ENCODE results near the gene CAMK2G.
A peak's percentile ranks its signal among the peaks of the same experiment; 100 is the strongest.

The CAMK2G gene

DNA sequence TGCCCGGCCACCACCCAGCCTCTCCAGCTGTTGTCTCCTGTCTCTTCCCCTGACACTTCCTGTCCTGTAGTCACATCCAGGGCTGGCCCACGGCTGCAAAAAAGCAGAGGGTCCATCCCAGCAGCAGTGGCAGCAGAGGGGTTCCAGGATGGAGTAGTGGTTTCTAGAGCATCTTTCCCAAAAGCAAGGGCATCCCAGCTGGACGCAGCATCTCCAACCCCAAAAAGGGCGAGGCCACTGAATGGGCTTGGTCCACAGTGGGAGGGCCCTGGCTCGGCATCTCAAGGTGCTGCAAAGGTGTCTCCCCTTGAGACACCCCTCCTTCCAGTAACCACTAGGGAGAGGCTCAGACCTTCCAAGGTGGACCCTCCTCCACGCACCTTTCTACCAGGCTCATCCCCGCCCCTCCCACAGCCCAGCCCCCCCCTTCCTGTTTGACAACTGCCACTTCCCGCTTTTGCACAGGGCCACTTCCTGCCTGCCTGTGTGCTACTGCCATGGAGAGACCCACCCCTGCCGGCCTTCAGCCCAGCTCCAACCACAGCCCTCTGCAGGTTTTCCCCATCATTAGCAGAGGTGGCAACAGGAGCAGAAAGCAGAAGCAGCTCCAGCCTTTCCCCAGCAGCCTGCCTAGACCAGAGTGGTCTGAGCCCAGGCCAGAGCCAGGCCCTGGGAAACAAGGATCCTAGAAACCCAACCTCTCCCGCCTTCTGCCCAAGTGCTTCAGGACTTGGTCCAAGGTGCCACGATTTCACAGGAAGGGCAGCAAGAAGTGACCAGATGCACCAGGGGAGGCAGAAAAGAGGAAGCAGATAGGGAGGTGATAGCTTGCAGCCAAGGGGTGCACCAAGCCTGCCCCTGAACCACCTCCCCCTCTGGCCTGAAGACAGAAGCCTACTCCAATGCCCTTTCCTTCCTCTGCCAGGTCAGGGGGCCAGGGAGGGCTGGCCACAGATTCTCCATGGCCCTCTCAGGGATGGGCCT, 8.6 kb downstream of the CAMK2G start:
- no peak overlapping the region for H2AFZ ChIP-seq (ENCODE audit: low read depth, low read length, severe bottlenecking)
- no peaks in the 10 kb centered on the region for H3K9me2 ChIP-seq (replicated peaks; ENCODE audit: insufficient read depth, low read length)
- peaks cover 9% of the 10 kb centered on the region for H3F3A ChIP-seq (ENCODE audit: insufficient read depth)
- H3K36me3 ChIP-seq (ENCODE audit: low read length) = no peaks in the 10 kb centered on the region
- no peaks in the 10 kb centered on the region for H3K9me3 ChIP-seq (ENCODE audit: insufficient read depth, low read length)
- peak overlapping the region; percentile 76 for H3K27ac ChIP-seq (ENCODE audit: low read depth, low read length)
- no peak for TF ChIP-seq EZH2phosphoT487 (conservative IDR thresholded peaks at IDR 0.05; ENCODE audit: low read length)
- TF ChIP-seq, protein P1, sequence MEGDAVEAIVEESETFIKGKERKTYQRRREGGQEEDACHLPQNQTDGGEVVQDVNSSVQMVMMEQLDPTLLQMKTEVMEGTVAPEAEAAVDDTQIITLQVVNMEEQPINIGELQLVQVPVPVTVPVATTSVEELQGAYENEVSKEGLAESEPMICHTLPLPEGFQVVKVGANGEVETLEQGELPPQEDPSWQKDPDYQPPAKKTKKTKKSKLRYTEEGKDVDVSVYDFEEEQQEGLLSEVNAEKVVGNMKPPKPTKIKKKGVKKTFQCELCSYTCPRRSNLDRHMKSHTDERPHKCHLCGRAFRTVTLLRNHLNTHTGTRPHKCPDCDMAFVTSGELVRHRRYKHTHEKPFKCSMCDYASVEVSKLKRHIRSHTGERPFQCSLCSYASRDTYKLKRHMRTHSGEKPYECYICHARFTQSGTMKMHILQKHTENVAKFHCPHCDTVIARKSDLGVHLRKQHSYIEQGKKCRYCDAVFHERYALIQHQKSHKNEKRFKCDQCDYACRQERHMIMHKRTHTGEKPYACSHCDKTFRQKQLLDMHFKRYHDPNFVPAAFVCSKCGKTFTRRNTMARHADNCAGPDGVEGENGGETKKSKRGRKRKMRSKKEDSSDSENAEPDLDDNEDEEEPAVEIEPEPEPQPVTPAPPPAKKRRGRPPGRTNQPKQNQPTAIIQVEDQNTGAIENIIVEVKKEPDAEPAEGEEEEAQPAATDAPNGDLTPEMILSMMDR (IDR thresholded peaks at IDR 0.05; ENCODE audit: insufficient read depth, low read length, poor library complexity, severe bottlenecking) = no peak
- no peaks in the 10 kb centered on the region for H3K27me3 ChIP-seq (ENCODE audit: low read length)
- H3K79me2 ChIP-seq (ENCODE audit: insufficient read depth, low read length) = no peaks in the 10 kb centered on the region; the same call in 1 of the 2 replicates
- peak overlapping the region; percentile 35 for H3K9ac ChIP-seq (ENCODE audit: low read length)
- no peak overlapping the region for H3K4me3 ChIP-seq (ENCODE audit: insufficient read depth, low read length, poor library complexity, severe bottlenecking)
- H4K20me1 ChIP-seq (ENCODE audit: low read depth, low read length) = no peaks in the 10 kb centered on the region
- H3K4me2 ChIP-seq (ENCODE audit: low read depth, low read length, poor library complexity, severe bottlenecking) = peak overlapping the region; percentile 41

DNA sequence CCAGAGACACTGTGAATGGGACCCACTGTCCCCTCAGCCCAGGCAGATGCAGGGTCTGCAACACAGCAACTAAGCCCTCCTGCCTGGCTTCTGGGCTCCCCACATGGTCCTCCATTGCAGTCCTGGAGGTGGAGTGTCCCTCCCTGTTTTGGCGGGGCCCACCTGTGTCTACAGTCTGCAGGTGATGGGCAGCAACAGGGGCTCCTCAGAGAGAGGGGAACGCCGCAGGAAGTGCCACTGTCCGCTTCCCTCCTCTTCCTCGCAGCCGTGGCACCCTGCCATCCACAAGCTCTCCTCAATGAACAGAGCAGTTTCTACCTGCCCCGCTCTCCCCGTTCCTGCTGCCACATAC, 9.3 kb downstream of the CAMK2G start:
- H3K4me2 ChIP-seq (ENCODE audit: low read depth, low read length, poor library complexity, severe bottlenecking) = peak overlapping the region; percentile 41
- no peaks in the 10 kb centered on the region for H3K36me3 ChIP-seq (ENCODE audit: low read length)
- H3K27ac ChIP-seq (ENCODE audit: low read depth, low read length) = peak overlapping the region; percentile 76

DNA sequence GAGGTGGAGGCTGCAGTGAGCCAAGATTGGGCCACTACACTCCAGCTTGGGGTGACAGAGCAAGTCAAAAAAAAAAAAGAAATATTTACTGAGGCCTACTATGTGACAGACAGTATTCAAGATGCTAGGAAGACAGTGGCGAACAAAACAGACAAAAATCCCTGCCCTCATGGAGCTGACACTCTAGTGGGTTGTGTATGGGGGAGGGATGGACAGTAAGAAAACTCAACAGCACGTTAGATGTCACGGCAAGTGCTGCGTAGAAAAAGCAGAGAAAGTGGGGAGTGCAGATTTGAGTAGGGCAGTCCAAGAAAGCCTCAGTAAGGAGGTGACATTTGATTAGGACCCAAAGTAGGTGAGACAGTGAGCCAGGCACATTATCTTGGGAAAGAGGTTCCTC, 10.1 kb downstream of the CAMK2G start:
- Histone ChIP-seq H4K20me1 (ENCODE audit: low read depth, low read length) (no peaks in the 10 kb centered on the region), H3K27ac (ENCODE audit: low read depth, low read length) (no peak overlapping the region), H2AFZ (ENCODE audit: low read depth, low read length, severe bottlenecking) (no peak overlapping the region), H3K9ac (ENCODE audit: low read length) (no peak overlapping the region), H3K4me2 (ENCODE audit: low read depth, low read length, poor library complexity, severe bottlenecking) (no peak overlapping the region), H3K27me3 (ENCODE audit: low read length) (no peaks in the 10 kb centered on the region), H3K4me3 (ENCODE audit: insufficient read depth, low read length, poor library complexity, severe bottlenecking) (no peak overlapping the region), H3K9me2 (replicated peaks; ENCODE audit: insufficient read depth, low read length) (no peaks in the 10 kb centered on the region), H3F3A (ENCODE audit: insufficient read depth) (peaks cover 9% of the 10 kb centered on the region), H3K9me3 (ENCODE audit: insufficient read depth, low read length) (no peaks in the 10 kb centered on the region), H3K36me3 (ENCODE audit: low read length) (no peaks in the 10 kb centered on the region), H3K79me2 (ENCODE audit: insufficient read depth, low read length) (no peaks in the 10 kb centered on the region; the same call in 1 of the 2 replicates)
- TF ChIP-seq, protein P1 (IDR thresholded peaks at IDR 0.05; ENCODE audit: insufficient read depth, low read length, poor library complexity, severe bottlenecking) = no peak
- no peak for TF ChIP-seq EZH2phosphoT487 (conservative IDR thresholded peaks at IDR 0.05; ENCODE audit: low read length)

More for the DNA sequence above, 9.3 kb downstream of the CAMK2G start:
- Histone ChIP-seq H3K27me3 (ENCODE audit: low read length) (no peaks in the 10 kb centered on the region), H3K79me2 (ENCODE audit: insufficient read depth, low read length) (no peaks in the 10 kb centered on the region; the same call in 1 of the 2 replicates), H3K4me3 (ENCODE audit: insufficient read depth, low read length, poor library complexity, severe bottlenecking) (no peak overlapping the region), H4K20me1 (ENCODE audit: low read depth, low read length) (no peaks in the 10 kb centered on the region), H3K9me3 (ENCODE audit: insufficient read depth, low read length) (no peaks in the 10 kb centered on the region), H3K9me2 (replicated peaks; ENCODE audit: insufficient read depth, low read length) (no peaks in the 10 kb centered on the region), H3K9ac (ENCODE audit: low read length) (peak overlapping the region; percentile 35), H2AFZ (ENCODE audit: low read depth, low read length, severe bottlenecking) (no peak overlapping the region), H3F3A (ENCODE audit: insufficient read depth) (peaks cover 9% of the 10 kb centered on the region)
- TF ChIP-seq, protein P1 (IDR thresholded peaks at IDR 0.05; ENCODE audit: insufficient read depth, low read length, poor library complexity, severe bottlenecking) = no peak
- TF ChIP-seq EZH2phosphoT487 (conservative IDR thresholded peaks at IDR 0.05; ENCODE audit: low read length) = no peak

Data from SU-DHL-6 (cell line).